Keratinocyte (primary cell): ENCODE measurements around the gene ARHGAP4. TPM values are rescaled to one million over a fixed set of nuclear protein-coding genes. Genes with fewer than 3 reads are reported as not detected.

Experiments
- DNase-seq: peaks from one replicate; pipeline ENCODE4 v3.0.0-alpha.2; 2011; ENCODE audit warnings: low read depth, missing footprints, low spot score
- FAIRE-seq: peaks from 2 replicates; lab custom pipeline; 2011; peaks lifted over from hg19 to GRCh38; lab: Jason Lieb, UNC
- H2AFZ ChIP-seq: 2 replicates; pipeline ENCODE4 v1.6.0; 2012; ENCODE audit warnings: low read length, control low read depth, inconsistent platforms; ENCODE audit not compliant: control insufficient read depth
- H3K27ac ChIP-seq: 2 replicates; pipeline ENCODE4 v1.5.1; 2011; ENCODE audit warnings: low read length; ENCODE audit not compliant: control insufficient read depth, insufficient read depth
- H3K27me3 ChIP-seq: 3 replicates; pipeline ENCODE4 v1.6.0; 2011; ENCODE audit warnings: low read length; ENCODE audit not compliant: control insufficient read depth, insufficient read depth; ENCODE audit errors: extremely low read depth
- H3K36me3 ChIP-seq, 2 experiments: 2 replicates in 1 of 2; 3 replicates in 1 of 2; pipeline ENCODE4 v1.5.1; 2011; ENCODE audit warnings: low read length in 2 of 2, mild to moderate bottlenecking in 1 of 2; ENCODE audit not compliant: control insufficient read depth in 2 of 2, insufficient read depth in 2 of 2; ENCODE audit errors: extremely low read depth in 1 of 2
- H3K4me1 ChIP-seq: 3 replicates; pipeline ENCODE4 v1.5.1; 2011; ENCODE audit warnings: low read length; ENCODE audit not compliant: control insufficient read depth, insufficient read depth; ENCODE audit errors: extremely low read depth
- H3K4me2 ChIP-seq: 3 replicates; pipeline ENCODE4 v1.6.0; 2011; ENCODE audit warnings: low read depth, low read length; ENCODE audit not compliant: control insufficient read depth, insufficient read depth; ENCODE audit errors: extremely low read depth
- H3K4me3 ChIP-seq, 3 experiments: fragments of 200-600 bp in 1 of 3; sonication (generic) in 1 of 3; 2 replicates in 2 of 3; 3 replicates in 1 of 3; pipeline ENCODE4 v1.5.1; 2011 to 2016; ENCODE audit warnings: low read length in 3 of 3, mild to moderate bottlenecking in 3 of 3, control low read depth in 2 of 3, inconsistent platforms in 1 of 3, low read depth in 1 of 3, mixed read lengths in 1 of 3, mixed run types in 1 of 3, moderate library complexity in 1 of 3; ENCODE audit not compliant: control insufficient read depth in 2 of 3, insufficient read depth in 2 of 3; ENCODE audit errors: extremely low read depth in 1 of 3
- H3K79me2 ChIP-seq: 2 replicates; pipeline ENCODE4 v1.6.0; 2012; ENCODE audit warnings: low read length; ENCODE audit not compliant: control insufficient read depth, insufficient read depth
- H3K9ac ChIP-seq: 3 replicates; pipeline ENCODE4 v1.6.0; 2011; ENCODE audit warnings: low read length; ENCODE audit not compliant: control insufficient read depth, insufficient read depth; ENCODE audit errors: extremely low read depth
- H3K9me1 ChIP-seq: 3 replicates; pipeline ENCODE4 v1.6.0; 2011; ENCODE audit warnings: low read length; ENCODE audit not compliant: control insufficient read depth, insufficient read depth; ENCODE audit errors: extremely low read depth
- H3K9me3 ChIP-seq: 2 replicates; pipeline ENCODE4 v1.5.1; 2012; ENCODE audit warnings: low read depth, low read length; ENCODE audit not compliant: control insufficient read depth
- H4K20me1 ChIP-seq: 3 replicates; pipeline ENCODE4 v1.6.0; 2011; ENCODE audit warnings: low read length; ENCODE audit not compliant: control insufficient read depth, insufficient read depth; ENCODE audit errors: extremely low read depth
- CTCF ChIP-seq, 3 experiments: IDR thresholded peaks in 1 of 3; conservative IDR thresholded peaks in 1 of 3; optimal IDR thresholded peaks in 1 of 3; 2 replicates in 2 of 3; 3 replicates in 1 of 3; pipeline versions ENCODE3 to v1.5.1; 2011; ENCODE audit warnings: low read length in 3 of 3, mild to moderate bottlenecking in 3 of 3, moderate library complexity in 2 of 3, control low read depth in 1 of 3, inconsistent platforms in 1 of 3; ENCODE audit not compliant: insufficient read depth in 2 of 3; ENCODE audit errors: extremely low read depth in 1 of 3
- EZH2 ChIP-seq: IDR thresholded peaks from one replicate; pipeline ENCODE4 v1.6.1; 2012; ENCODE audit warnings: inconsistent platforms, mild to moderate bottlenecking, low read length, moderate library complexity
- dilution Hi-C: fragments of 300-500 bp; cut with MboI; formaldehyde crosslinking; loops from one replicate; pipeline ENCODE4 v1.7.0; 2020; ENCODE audit warnings: low sequenced_read_pairs; ENCODE audit not compliant: extremely low pct_ligation_motif_present
- polyA plus RNA-seq, 5 experiments: library from polyadenylated mRNA; depleted of rRNA in 3 of 5; stranded (reverse) in 3 of 5; stranded (forward) in 1 of 5; unstranded in 1 of 5; fragments of >200 nt; gene quantifications; 1 replicate in 1 of 5; 2 replicates in 3 of 5; 3 replicates in 1 of 5; pipeline versions ENCODE4 v1.2.1 to v1.2.3, GENCODE V29; 2011 to 2012; ENCODE audit warnings: missing spikeins in 2 of 5, low read depth in 1 of 5, low replicate concordance in 1 of 5

Gene ARHGAP4
- polyA plus RNA-seq, 1 donor (not counting 4 experiments of a cell fraction or from before 2014, with no cell fraction given), result 0.35 TPM

GRCh38 chrX:153925387-153925738 lies 701 bp downstream of the ARHGAP4 start:
- dilution Hi-C loops, result no loop called here
- Histone ChIP-seq H3K4me3 (no peak overlapping the region), H3K9me3 (no peaks in the 10 kb centered on the region), H3K9ac (no peak overlapping the region), H3K27ac (no peak overlapping the region), H3K9me1 (no peaks in the 10 kb centered on the region), H2AFZ (no peak overlapping the region), H3K4me2 (no peak overlapping the region), H3K27me3 (no peaks in the 10 kb centered on the region), H3K36me3 (peaks cover 2 to 6% of the 10 kb centered on the region in 2 experiments), H3K4me1 (peaks cover 19% of the 10 kb centered on the region), H3K79me2 (no peaks in the 10 kb centered on the region), H4K20me1 (no peaks in the 10 kb centered on the region)
- DNase-seq, result no peak
- no peak for FAIRE-seq
- TF ChIP-seq EZH2 (no peak), CTCF (optimal IDR thresholded peaks at IDR 0.05 in 1 of 3, IDR thresholded peaks at IDR 0.05 in 1 of 3, conservative IDR thresholded peaks at IDR 0.05 in 1 of 3; ENCODE audit: extremely low read depth in 1 of 3, insufficient read depth in 2 of 3, low read length in 3 of 3) (no peak)

GRCh38 chrX:153924149-153924861 lies 1.8 kb downstream of the ARHGAP4 start:
- Histone ChIP-seq H3K4me1 (peaks cover 19% of the 10 kb centered on the region), H3K79me2 (no peaks in the 10 kb centered on the region), H3K27me3 (no peaks in the 10 kb centered on the region), H3K27ac (no peak overlapping the region), H2AFZ (no peak overlapping the region), H3K9ac (no peak overlapping the region), H3K36me3 (peaks cover 0 to 4% of the 10 kb centered on the region in 2 experiments), H3K9me3 (no peaks in the 10 kb centered on the region), H3K9me1 (no peaks in the 10 kb centered on the region), H4K20me1 (no peaks in the 10 kb centered on the region), H3K4me3 (no peak overlapping the region), H3K4me2 (no peak overlapping the region)
- DNase-seq, result no peak
- no peak for FAIRE-seq
- dilution Hi-C loops, result no loop called here
- TF ChIP-seq CTCF (optimal IDR thresholded peaks at IDR 0.05 in 1 of 3, IDR thresholded peaks at IDR 0.05 in 1 of 3, conservative IDR thresholded peaks at IDR 0.05 in 1 of 3; ENCODE audit: extremely low read depth in 1 of 3, insufficient read depth in 2 of 3, low read length in 3 of 3) (peak in 1 of 3 experiments; percentile 3), EZH2 (no peak)
